Right lobe of liver (tissue), 6 donors: ENCODE measurements around the gene CKS2. TPM values are rescaled to one million over a fixed set of nuclear protein-coding genes. Genes with fewer than 3 reads are reported as not detected.

Experiments used
- ATAC-seq, 4 donors: fragments of 200-7000 bp; cut with Tn5 transposase; one replicate each; pipeline ENCODE4 v1.9.1; 2020; ENCODE audit warnings: mild to moderate bottlenecking in 4 of 4, moderate library complexity in 4 of 4
- DNase-seq, 3 donors: peaks; one replicate each; pipeline ENCODE4 v3.0.0-alpha.2; 2020
- H3K27ac ChIP-seq, 3 donors: fragments of 200-600 bp; one replicate each; pipeline ENCODE4 v1.8.0; 2022
- H3K27me3 ChIP-seq, 2 donors: fragments of 200-600 bp; one replicate each; pipeline ENCODE4 v1.8.0; 2022
- H3K36me3 ChIP-seq, 4 donors: fragments of 200-600 bp; sonication (generic) in 1 of 4; one replicate each; pipeline versions ENCODE4 v1.5.1 to v1.8.0; 2017 to 2022; ENCODE audit warnings: control low read depth in 1 of 4
- H3K4me1 ChIP-seq, 4 donors: fragments of 200-600 bp; sonication (generic) in 1 of 4; one replicate each; pipeline versions ENCODE4 v1.5.1 to v1.8.0; 2017 to 2022; ENCODE audit warnings: control low read depth in 1 of 4
- H3K4me3 ChIP-seq, 3 donors: fragments of 200-600 bp; one replicate each; pipeline ENCODE4 v1.8.0; 2022
- H3K9me3 ChIP-seq, 4 donors: fragments of 200-600 bp; sonication (generic) in 1 of 4; one replicate each; pipeline versions ENCODE4 v1.5.1 to v1.8.0; 2017 to 2022; ENCODE audit warnings: control low read depth in 1 of 4
- CTCF ChIP-seq, 4 donors: fragments of 200-600 bp in 3 of 4; fragments of 450-650 bp in 1 of 4; IDR thresholded peaks; one replicate each; pipeline versions ENCODE4 v1.5.1 to v1.8.0; 2016 to 2022; ENCODE audit warnings: antibody characterized with exemption in 4 of 4, mild to moderate bottlenecking in 2 of 4
- POLR2A ChIP-seq: fragments of 450-650 bp; IDR thresholded peaks from one replicate; pipeline ENCODE4 v1.6.1; 2017; ENCODE audit warnings: antibody characterized with exemption, mild to moderate bottlenecking
- WGBS: methylation state at CpG from one replicate; pipeline ENCODE4 v1.1.6; 2018; ENCODE audit warnings: low coverage, low lambda C conversion rate; ENCODE audit not compliant: insufficient coverage; ENCODE audit errors: missing lambda C conversion rate; 5-methylcytosine and 5-hydroxymethylcytosine counted together
- intact Hi-C, 2 donors: fragments of 100-400 bp; cut with DNase I; formaldehyde crosslinking; loops; one replicate each; pipeline versions ENCODE4 v1.11.2 to v1.14.1; 2022
- total RNA-seq, 6 experiments: library from RNA; depleted of rRNA in 2 of 6; stranded (reverse); fragments of >200 nt in 2 of 6; fragmentation: NEBNext Ultra II Directional in 3 of 6; extraction: Animal tissue kit (Norgen Biotek cat#: 25700) in 3 of 6; gene quantifications; one replicate each; pipeline versions ENCODE4 v1.1.0 to v1.2.4, GENCODE V29; 2016 to 2023
- donor health status: DM: no; HTN: yes; CAD: no.
- donor health status: DM: no; HTN: no; CAD: no.
- donor health status: DM: no; HTN: no; CAD: no.
- donor health status: DM: no; HTN: yes; CAD: no.
- donor health status: DM: no; HTN: yes; CAD: no.

CKS2 gene
- total RNA-seq, 6 experiments from 2014 or later: 4.4 to 27.2 (median 9.1) TPM

GRCh38 chr9:89319015-89319905 lies 8.3 kb downstream of the CKS2 start:
- intact Hi-C loops: no loop called here
- WGBS: under 1% methylated on average over 13 of the region's 13 CpGs
- peak in 1 of 4 donors; percentile 1 for ATAC-seq

DNA sequence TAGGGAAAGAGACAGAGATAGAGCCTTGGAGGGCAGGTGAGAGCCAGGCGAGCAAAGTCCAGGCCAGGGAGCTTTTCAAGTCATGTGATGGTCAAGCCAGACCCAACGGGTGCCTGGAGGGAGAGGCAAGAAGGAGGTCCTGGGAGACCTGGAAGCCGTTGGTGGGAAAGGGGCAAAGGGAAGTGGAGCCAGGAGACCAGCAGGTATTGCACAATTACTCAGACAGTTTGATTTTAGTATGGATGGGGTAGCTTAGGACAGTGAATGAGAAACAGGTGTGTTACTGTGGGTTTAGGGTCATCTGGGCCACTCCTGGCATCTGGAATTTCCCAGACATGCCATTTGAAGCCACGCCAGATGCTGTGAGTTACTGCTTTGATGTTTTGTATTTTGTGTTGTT lies 12.4 kb downstream of the CKS2 start:
- intact Hi-C loops: loop anchor here in 1 of 2 donors (10.0 kb wide), 1 partner anchor 221 kb away; no protein-coding TSS in a partner anchor
- Histone ChIP-seq H3K27me3 (no peaks in the 10 kb centered on the region), H3K27ac (no peak overlapping the region), H3K4me1 (peaks cover 0 to 21% (median 6%) of the 10 kb centered on the region in 4 donors), H3K9me3 (no peaks in the 10 kb centered on the region), H3K36me3 (peaks cover 0 to 14% (median 0%) of the 10 kb centered on the region in 4 donors), H3K4me3 (no peak overlapping the region)
- TF ChIP-seq POLR2A (no peak), CTCF (IDR thresholded peaks at IDR 0.05) (no peak)
- WGBS: 56% methylated on average over 4 of the region's 4 CpGs
- no peak for DNase-seq
- no peak for ATAC-seq

More at GRCh38 chr9:89319015-89319905, 8.3 kb downstream of the CKS2 start:
- H3K36me3 ChIP-seq: peaks cover 0 to 4% (median 0%) of the 10 kb centered on the region in 4 donors
- no peaks in the 10 kb centered on the region for H3K9me3 ChIP-seq
- TF ChIP-seq POLR2A: no peak
- TF ChIP-seq CTCF (IDR thresholded peaks at IDR 0.05): peak in 2 of 4 donors; percentile 59 to 80
- H3K27me3 ChIP-seq: no peaks in the 10 kb centered on the region
- H3K27ac ChIP-seq: peak overlapping the region; percentile 97 to 100 (median 99)
- H3K4me3 ChIP-seq: peak overlapping the region; percentile 68 to 87 (median 71)
- DNase-seq: no peak
- H3K4me1 ChIP-seq: peaks cover 0 to 29% (median 10%) of the 10 kb centered on the region in 4 donors

DNA sequence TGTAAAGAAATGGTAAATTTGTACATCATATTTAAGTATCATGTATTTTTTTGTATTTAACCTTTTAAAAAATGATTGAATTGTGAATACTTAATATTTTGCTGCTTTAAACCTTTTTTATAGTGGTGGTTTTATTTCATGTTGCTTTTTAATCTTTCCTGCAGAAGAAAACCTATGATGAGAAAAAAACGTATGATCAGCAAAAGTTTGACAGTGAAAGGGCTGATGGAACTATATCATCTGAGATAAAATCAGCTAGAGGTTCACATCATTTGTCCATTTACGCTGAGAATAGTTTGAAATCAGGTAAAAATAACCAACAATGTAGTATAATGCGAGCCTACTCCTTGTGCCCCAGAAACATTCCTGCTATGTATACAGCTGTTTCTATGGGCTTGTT lies 14.7 kb downstream of the CKS2 start:
- no peaks in the 10 kb centered on the region for H3K9me3 ChIP-seq
- H3K4me3 ChIP-seq: no peak overlapping the region
- no peaks in the 10 kb centered on the region for H3K27me3 ChIP-seq
- no peak overlapping the region for H3K27ac ChIP-seq
- 78% methylated on average over 3 of the region's 3 CpGs for WGBS
- DNase-seq (no peak), ATAC-seq (no peak)
- H3K4me1 ChIP-seq: peaks cover 0 to 11% (median 2%) of the 10 kb centered on the region in 4 donors
- TF ChIP-seq POLR2A (no peak), CTCF (IDR thresholded peaks at IDR 0.05) (no peak)
- intact Hi-C loops: loop anchor here in 1 of 2 donors (10.0 kb wide), 1 partner anchor 219 kb away; no protein-coding TSS in a partner anchor
- H3K36me3 ChIP-seq: peaks cover 0 to 38% (median 15%) of the 10 kb centered on the region in 4 donors

- Histone ChIP-seq H3K27me3 (no peaks in the 10 kb centered on the region), H3K36me3 (peaks cover 0 to 59% (median 18%) of the 10 kb centered on the region in 4 donors), H3K4me3 (no peak overlapping the region), H3K9me3 (no peaks in the 10 kb centered on the region), H3K4me1 (peaks cover 0 to 9% (median 2%) of the 10 kb centered on the region in 4 donors), H3K27ac (no peak overlapping the region)
- intact Hi-C loops: loop anchor here in 1 of 2 donors (10.0 kb wide), 1 partner anchor 217 kb away; no protein-coding TSS in a partner anchor
- ATAC-seq: no peak
- TF ChIP-seq CTCF (IDR thresholded peaks at IDR 0.05) (no peak), POLR2A (no peak)
- DNase-seq: no peak
- WGBS: 85% methylated on average over 7 of the region's 8 CpGs
Observed at GRCh38 chr9:89328064-89328463, 17.1 kb downstream of the CKS2 start.
